ENCODE results near the gene CCDC148. TPM values are rescaled to one million over a fixed set of nuclear protein-coding genes. Genes with fewer than 3 reads are reported as not detected.

CCDC148 gene
- total RNA-seq, 1 donor from 2014 or later = 9.3 TPM

DNA sequence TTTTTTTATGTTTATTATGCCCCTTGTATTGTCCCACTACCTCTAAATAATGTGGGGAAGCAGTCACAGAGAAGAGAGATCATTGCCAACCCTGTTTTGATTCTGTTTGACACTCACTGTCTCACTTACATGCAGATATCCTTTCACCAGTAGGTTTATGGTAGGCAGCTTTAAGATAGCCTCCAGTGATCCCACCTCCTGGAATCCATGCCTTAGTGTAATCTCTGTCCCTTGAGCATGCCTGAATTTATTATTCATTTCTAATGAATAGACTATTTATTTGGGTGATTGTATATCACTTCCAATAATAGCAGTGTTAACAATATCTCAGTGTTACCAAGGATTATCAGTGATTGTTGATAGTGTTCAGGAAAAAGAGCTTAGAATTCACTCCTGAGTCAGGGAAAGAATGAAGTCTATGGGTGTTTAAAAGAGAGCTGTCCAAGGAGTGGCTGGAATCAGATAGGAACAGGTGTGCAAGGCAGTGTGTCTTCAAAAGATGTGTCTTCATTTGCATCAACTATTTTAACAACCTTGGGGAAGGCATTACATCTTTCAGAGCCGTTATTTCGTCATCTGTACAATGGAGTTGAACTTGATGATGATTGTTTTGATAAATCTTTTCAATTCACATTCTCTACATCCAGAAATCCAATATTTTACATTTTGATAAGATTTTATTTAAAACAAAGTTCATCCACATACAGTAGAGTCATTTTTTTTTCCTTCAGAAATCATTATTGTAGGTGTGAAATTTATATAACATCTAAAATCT lies 32.1 kb upstream of the CCDC148 start:
- H3K36me3 Mint-ChIP-seq = peaks cover 2% of the 10 kb centered on the region
- H3K4me3 ChIP-seq = no peak overlapping the region
- H3K79me2 ChIP-seq (ENCODE audit: low read depth) = peaks cover 97% of the 10 kb centered on the region
- H3F3A ChIP-seq (ENCODE audit: low read depth) = peaks cover 29% of the 10 kb centered on the region
- H3K9me3 ChIP-seq (ENCODE audit: low read depth) = no peaks in the 10 kb centered on the region
- no peak for DNase-seq (ENCODE audit: low spot score)
- H3K4me2 ChIP-seq = peak overlapping the region; percentile 65
- peaks cover 72% of the 10 kb centered on the region for H4K20me1 ChIP-seq (ENCODE audit: low read depth)
- TF ChIP-seq EZH2phosphoT487 (IDR thresholded peaks at IDR 0.05) (no peak), EZH2 (IDR thresholded peaks at IDR 0.05) (no peak)
- TF ChIP-seq, protein P1, sequence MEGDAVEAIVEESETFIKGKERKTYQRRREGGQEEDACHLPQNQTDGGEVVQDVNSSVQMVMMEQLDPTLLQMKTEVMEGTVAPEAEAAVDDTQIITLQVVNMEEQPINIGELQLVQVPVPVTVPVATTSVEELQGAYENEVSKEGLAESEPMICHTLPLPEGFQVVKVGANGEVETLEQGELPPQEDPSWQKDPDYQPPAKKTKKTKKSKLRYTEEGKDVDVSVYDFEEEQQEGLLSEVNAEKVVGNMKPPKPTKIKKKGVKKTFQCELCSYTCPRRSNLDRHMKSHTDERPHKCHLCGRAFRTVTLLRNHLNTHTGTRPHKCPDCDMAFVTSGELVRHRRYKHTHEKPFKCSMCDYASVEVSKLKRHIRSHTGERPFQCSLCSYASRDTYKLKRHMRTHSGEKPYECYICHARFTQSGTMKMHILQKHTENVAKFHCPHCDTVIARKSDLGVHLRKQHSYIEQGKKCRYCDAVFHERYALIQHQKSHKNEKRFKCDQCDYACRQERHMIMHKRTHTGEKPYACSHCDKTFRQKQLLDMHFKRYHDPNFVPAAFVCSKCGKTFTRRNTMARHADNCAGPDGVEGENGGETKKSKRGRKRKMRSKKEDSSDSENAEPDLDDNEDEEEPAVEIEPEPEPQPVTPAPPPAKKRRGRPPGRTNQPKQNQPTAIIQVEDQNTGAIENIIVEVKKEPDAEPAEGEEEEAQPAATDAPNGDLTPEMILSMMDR (IDR thresholded peaks at IDR 0.05) = no peak
- no peak overlapping the region for H3K4me3 Mint-ChIP-seq
- H3K9me3 Mint-ChIP-seq = peaks cover 3% of the 10 kb centered on the region
- no peak overlapping the region for H2AFZ ChIP-seq (replicated peaks)
- H3K27me3 ChIP-seq = no peaks in the 10 kb centered on the region
- H3K27me3 Mint-ChIP-seq (ENCODE audit: insufficient read depth, low read depth) = no peaks in the 10 kb centered on the region
- no peak overlapping the region for H3K27ac ChIP-seq
- peaks cover 44% of the 10 kb centered on the region for H3K4me1 Mint-ChIP-seq
- H3K36me3 ChIP-seq = no peaks in the 10 kb centered on the region
- H3K9ac ChIP-seq = no peak overlapping the region
- H3K27ac Mint-ChIP-seq = no peak overlapping the region
- H3K4me1 ChIP-seq = peaks cover 58% of the 10 kb centered on the region

GRCh38 chr2:158487419-158487818 lies 30.9 kb upstream of the CCDC148 start:
- Histone ChIP-seq H4K20me1 (ENCODE audit: low read depth) (peaks cover 63% of the 10 kb centered on the region), H3K4me2 (no peak overlapping the region), H3K4me1 (peaks cover 46% of the 10 kb centered on the region), H3K27me3 (no peaks in the 10 kb centered on the region), H3K79me2 (ENCODE audit: low read depth) (peaks cover 97% of the 10 kb centered on the region), H3K9me3 (ENCODE audit: low read depth) (no peaks in the 10 kb centered on the region), H3F3A (ENCODE audit: low read depth) (peaks cover 26% of the 10 kb centered on the region), H2AFZ (replicated peaks) (no peak overlapping the region), H3K9ac (no peak overlapping the region), H3K4me3 (no peak overlapping the region), H3K27ac (no peak overlapping the region), H3K36me3 (no peaks in the 10 kb centered on the region)
- no peak for DNase-seq (ENCODE audit: low spot score)
- H3K4me3 Mint-ChIP-seq = no peak overlapping the region
- no peaks in the 10 kb centered on the region for H3K27me3 Mint-ChIP-seq (ENCODE audit: insufficient read depth, low read depth)
- peaks cover 5% of the 10 kb centered on the region for H3K9me3 Mint-ChIP-seq
- H3K27ac Mint-ChIP-seq = no peak overlapping the region
- H3K4me1 Mint-ChIP-seq = peaks cover 44% of the 10 kb centered on the region
- peaks cover 2% of the 10 kb centered on the region for H3K36me3 Mint-ChIP-seq
- TF ChIP-seq EZH2phosphoT487 (IDR thresholded peaks at IDR 0.05) (no peak), EZH2 (IDR thresholded peaks at IDR 0.05) (no peak)
- TF ChIP-seq, protein P1 (IDR thresholded peaks at IDR 0.05) = no peak

GRCh38 chr2:158486970-158487325 lies 30.4 kb upstream of the CCDC148 start:
- H3K27ac ChIP-seq = no peak overlapping the region
- no peaks in the 10 kb centered on the region for H3K9me3 ChIP-seq (ENCODE audit: low read depth)
- peaks cover 97% of the 10 kb centered on the region for H3K79me2 ChIP-seq (ENCODE audit: low read depth)
- Mint-ChIP-seq H3K4me1 (peaks cover 44% of the 10 kb centered on the region), H3K4me3 (no peak overlapping the region), H3K9me3 (peaks cover 5% of the 10 kb centered on the region), H3K27me3 (ENCODE audit: insufficient read depth, low read depth) (no peaks in the 10 kb centered on the region), H3K36me3 (peaks cover 4% of the 10 kb centered on the region), H3K27ac (no peak overlapping the region)
- no peak overlapping the region for H3K9ac ChIP-seq
- no peak overlapping the region for H2AFZ ChIP-seq (replicated peaks)
- no peak overlapping the region for H3K4me3 ChIP-seq
- peaks cover 58% of the 10 kb centered on the region for H4K20me1 ChIP-seq (ENCODE audit: low read depth)
- no peak overlapping the region for H3K4me2 ChIP-seq
- DNase-seq (ENCODE audit: low spot score) = no peak
- TF ChIP-seq, protein P1 (IDR thresholded peaks at IDR 0.05) = no peak
- TF ChIP-seq EZH2 (IDR thresholded peaks at IDR 0.05) (no peak), EZH2phosphoT487 (IDR thresholded peaks at IDR 0.05) (no peak)
- H3K36me3 ChIP-seq = no peaks in the 10 kb centered on the region
- H3K4me1 ChIP-seq = peaks cover 41% of the 10 kb centered on the region
- H3K27me3 ChIP-seq = no peaks in the 10 kb centered on the region
- H3F3A ChIP-seq (ENCODE audit: low read depth) = peaks cover 26% of the 10 kb centered on the region

Measured in neural progenitor cell (in vitro differentiated cells).